HepG2 (cell line): Measurements from ENCODE around the gene FAF2. TPM values are rescaled to one million over a fixed set of nuclear protein-coding genes. Genes with fewer than 3 reads are reported as not detected.

Experiments
- AHR ChIP-seq: IDR thresholded peaks from 2 replicates; pipeline ENCODE4 v1.6.1; 2018; ENCODE audit warnings: missing genetic modification reagents, missing compliant biosample characterization
- ATF7 ChIP-seq, 2 experiments: fragments of 450-650 bp in 1 of 2; sonication (generic) in 1 of 2; formaldehyde crosslinking in 1 of 2; IDR thresholded peaks; 2 replicates each; pipeline versions ENCODE4 v1.4.0 to v1.6.1; 2016 to 2020; ENCODE audit warnings: antibody characterized with exemption in 1 of 2, mild to moderate bottlenecking in 1 of 2, missing genetic modification reagents in 1 of 2
- CERS6 ChIP-seq: sonication (generic); formaldehyde crosslinking; IDR thresholded peaks from 2 replicates; pipeline ENCODE4 v1.5.0; 2020; ENCODE audit warnings: missing genetic modification reagents
- EHMT2 ChIP-seq: fragments of 200-600 bp; sonication (generic); IDR thresholded peaks from 2 replicates; pipeline ENCODE4 v1.7.0; 2017; ENCODE audit warnings: antibody characterized with exemption, low read depth, low read length, borderline replicate concordance
- ERF ChIP-seq: IDR thresholded peaks from 2 replicates; pipeline ENCODE4 v1.6.1; 2018; ENCODE audit warnings: missing biosample characterization, missing genetic modification reagents
- HNRNPL ChIP-seq: fragments of 200-400 bp; formaldehyde crosslinking; IDR thresholded peaks from 2 replicates; pipeline ENCODE4 v1.6.1; 2017; ENCODE audit warnings: mild to moderate bottlenecking, low read depth, low read length
- HNRNPUL1 ChIP-seq: fragments of 200-400 bp; formaldehyde crosslinking; IDR thresholded peaks from 2 replicates; pipeline ENCODE4 v1.6.1; 2017; ENCODE audit warnings: low read depth, mild to moderate bottlenecking, low read length, moderate library complexity
- ISL2 ChIP-seq: sonication (generic); formaldehyde crosslinking; IDR thresholded peaks from 2 replicates; pipeline ENCODE4 v1.5.0; 2020; ENCODE audit warnings: missing genetic modification reagents
- KAT8 ChIP-seq: IDR thresholded peaks from 2 replicates; pipeline ENCODE4 v1.6.1; 2016; ENCODE audit warnings: missing genetic modification reagents, missing compliant biosample characterization
- NR2F2 ChIP-seq: IDR thresholded peaks from 2 replicates; pipeline ENCODE4 v1.6.1; 2012; ENCODE audit warnings: low read depth, inconsistent platforms, borderline replicate concordance
- NR2F6 ChIP-seq, 2 experiments: IDR thresholded peaks; 2 replicates each; pipeline ENCODE4 v1.6.1; 2016; ENCODE audit warnings: antibody characterized with exemption in 1 of 2, mild to moderate bottlenecking in 1 of 2
- PHB2 ChIP-seq: fragments of 450-650 bp; IDR thresholded peaks from 2 replicates; pipeline ENCODE4 v1.6.1; 2018; ENCODE audit not compliant: partially characterized antibody
- RFX3 ChIP-seq: IDR thresholded peaks from 2 replicates; pipeline ENCODE4 v1.6.1; 2016; ENCODE audit warnings: missing biosample characterization, missing genetic modification reagents
- SALL2 ChIP-seq: sonication (generic); formaldehyde crosslinking; IDR thresholded peaks from 2 replicates; pipeline ENCODE4 v1.8.1; 2023; ENCODE audit warnings: mild to moderate bottlenecking, missing genetic modification reagents, inconsistent platforms
- TARDBP ChIP-seq: sonication (generic); formaldehyde crosslinking; IDR thresholded peaks from 2 replicates; pipeline ENCODE4 v1.8.0; 2022; ENCODE audit warnings: mild to moderate bottlenecking, missing genetic modification reagents
- ZMAT3 ChIP-seq: sonication (generic); formaldehyde crosslinking; conservative IDR thresholded peaks from 2 replicates; pipeline ENCODE4 v1.7.0; 2021; ENCODE audit warnings: missing genetic modification reagents
- ZNF33B ChIP-seq: sonication (generic); formaldehyde crosslinking; IDR thresholded peaks from 2 replicates; pipeline ENCODE4 v1.5.1; 2020; ENCODE audit warnings: mild to moderate bottlenecking, missing genetic modification reagents
- ZNF484 ChIP-seq: sonication (generic); formaldehyde crosslinking; IDR thresholded peaks from 2 replicates; pipeline ENCODE4 v1.5.1; 2020; ENCODE audit warnings: mild to moderate bottlenecking, low read depth, missing genetic modification reagents, borderline replicate concordance
- ZNF724P ChIP-seq: sonication (generic); formaldehyde crosslinking; IDR thresholded peaks from 2 replicates; pipeline ENCODE4 v1.8.0; 2022; ENCODE audit warnings: missing genetic modification reagents, borderline replicate concordance
- polyA plus RNA-seq, 8 experiments: library from polyadenylated mRNA; depleted of rRNA in 3 of 8; stranded (reverse) in 7 of 8; unstranded in 1 of 8; fragments of >200 nt; fragmentation: Illumina TruSeq in 4 of 8; extraction: Trizol in 4 of 8; gene quantifications; 2 replicates each; pipeline versions ENCODE4 v1.2.1 to v1.2.3, GENCODE V29; 2011 to 2016; ENCODE audit warnings: low read depth in 4 of 8, missing spikeins in 1 of 8, mixed read lengths in 1 of 8; ENCODE audit not compliant: insufficient read depth in 1 of 8
- total RNA-seq, 5 experiments: library from RNA; depleted of rRNA; stranded (reverse); fragments of >200 nt; fragmentation: Illumina TruSeq; extraction: Trizol; gene quantifications; 2 replicates each; pipeline ENCODE4 v1.2.3, GENCODE V29; 2016; ENCODE audit warnings: low read depth in 1 of 5
- TF ChIP-seq, protein P1 (sequence below): sonication (generic); formaldehyde crosslinking; IDR thresholded peaks from 2 replicates; pipeline ENCODE4 v1.8.0; 2022; ENCODE audit warnings: mild to moderate bottlenecking, missing genetic modification reagents
- TF ChIP-seq, protein P2 (sequence below): IDR thresholded peaks from 2 replicates; pipeline ENCODE4 v1.4.0; 2020; ENCODE audit warnings: mild to moderate bottlenecking, missing genetic modification reagents
- TF ChIP-seq, protein P3 (sequence below): sonication (generic); formaldehyde crosslinking; IDR thresholded peaks from 2 replicates; pipeline ENCODE4 v1.4.0; 2020; ENCODE audit warnings: missing genetic modification reagents

The FAF2 gene
- total and polyA plus RNA-seq, 2 of the 13 experiments (the other 11 are each of a cell fraction or from before 2014, with no cell fraction given), result 27.8 to 34.3 TPM

GRCh38 chr5:176415952-176416924 lies 31.9 kb upstream of the FAF2 start, which contains the start of gene CLTB (continued):
- no peak for TF ChIP-seq CERS6
- TF ChIP-seq ZNF33B (CRISPR knock-in tag), result no peak; the same call in 1 of the 2 replicates
- peak; percentile 73 for TF ChIP-seq KAT8 (CRISPR knock-in tag)
- peak; percentile 91 for TF ChIP-seq SALL2 (CRISPR knock-in tag)
- TF ChIP-seq, protein P1, sequence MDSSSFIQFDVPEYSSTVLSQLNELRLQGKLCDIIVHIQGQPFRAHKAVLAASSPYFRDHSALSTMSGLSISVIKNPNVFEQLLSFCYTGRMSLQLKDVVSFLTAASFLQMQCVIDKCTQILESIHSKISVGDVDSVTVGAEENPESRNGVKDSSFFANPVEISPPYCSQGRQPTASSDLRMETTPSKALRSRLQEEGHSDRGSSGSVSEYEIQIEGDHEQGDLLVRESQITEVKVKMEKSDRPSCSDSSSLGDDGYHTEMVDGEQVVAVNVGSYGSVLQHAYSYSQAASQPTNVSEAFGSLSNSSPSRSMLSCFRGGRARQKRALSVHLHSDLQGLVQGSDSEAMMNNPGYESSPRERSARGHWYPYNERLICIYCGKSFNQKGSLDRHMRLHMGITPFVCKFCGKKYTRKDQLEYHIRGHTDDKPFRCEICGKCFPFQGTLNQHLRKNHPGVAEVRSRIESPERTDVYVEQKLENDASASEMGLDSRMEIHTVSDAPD, result no peak
- TF ChIP-seq HNRNPL, result 0 out of 2 replicates have a peak, but pooled peaks have one; percentile 47
- no peak for TF ChIP-seq PHB2
- TF ChIP-seq AHR, result no peak
- no peak for TF ChIP-seq ZMAT3 (CRISPR knock-in tag)
- TF ChIP-seq ZNF484, result no peak
- TF ChIP-seq ATF7 (IDR thresholded peaks at IDR 0.05), result peak; percentile 45; the same call in 1 of the 2 replicates
- peak; percentile 80; the same call in 1 of the 2 replicates for TF ChIP-seq ATF7 (CRISPR knock-in tag; IDR thresholded peaks at IDR 0.05)
- TF ChIP-seq EHMT2, result no peak
- TF ChIP-seq ERF (CRISPR knock-in tag), result peak; percentile 82
- 0 out of 2 replicates have a peak, but pooled peaks have one; percentile 24 for TF ChIP-seq TARDBP
- TF ChIP-seq, protein P2, sequence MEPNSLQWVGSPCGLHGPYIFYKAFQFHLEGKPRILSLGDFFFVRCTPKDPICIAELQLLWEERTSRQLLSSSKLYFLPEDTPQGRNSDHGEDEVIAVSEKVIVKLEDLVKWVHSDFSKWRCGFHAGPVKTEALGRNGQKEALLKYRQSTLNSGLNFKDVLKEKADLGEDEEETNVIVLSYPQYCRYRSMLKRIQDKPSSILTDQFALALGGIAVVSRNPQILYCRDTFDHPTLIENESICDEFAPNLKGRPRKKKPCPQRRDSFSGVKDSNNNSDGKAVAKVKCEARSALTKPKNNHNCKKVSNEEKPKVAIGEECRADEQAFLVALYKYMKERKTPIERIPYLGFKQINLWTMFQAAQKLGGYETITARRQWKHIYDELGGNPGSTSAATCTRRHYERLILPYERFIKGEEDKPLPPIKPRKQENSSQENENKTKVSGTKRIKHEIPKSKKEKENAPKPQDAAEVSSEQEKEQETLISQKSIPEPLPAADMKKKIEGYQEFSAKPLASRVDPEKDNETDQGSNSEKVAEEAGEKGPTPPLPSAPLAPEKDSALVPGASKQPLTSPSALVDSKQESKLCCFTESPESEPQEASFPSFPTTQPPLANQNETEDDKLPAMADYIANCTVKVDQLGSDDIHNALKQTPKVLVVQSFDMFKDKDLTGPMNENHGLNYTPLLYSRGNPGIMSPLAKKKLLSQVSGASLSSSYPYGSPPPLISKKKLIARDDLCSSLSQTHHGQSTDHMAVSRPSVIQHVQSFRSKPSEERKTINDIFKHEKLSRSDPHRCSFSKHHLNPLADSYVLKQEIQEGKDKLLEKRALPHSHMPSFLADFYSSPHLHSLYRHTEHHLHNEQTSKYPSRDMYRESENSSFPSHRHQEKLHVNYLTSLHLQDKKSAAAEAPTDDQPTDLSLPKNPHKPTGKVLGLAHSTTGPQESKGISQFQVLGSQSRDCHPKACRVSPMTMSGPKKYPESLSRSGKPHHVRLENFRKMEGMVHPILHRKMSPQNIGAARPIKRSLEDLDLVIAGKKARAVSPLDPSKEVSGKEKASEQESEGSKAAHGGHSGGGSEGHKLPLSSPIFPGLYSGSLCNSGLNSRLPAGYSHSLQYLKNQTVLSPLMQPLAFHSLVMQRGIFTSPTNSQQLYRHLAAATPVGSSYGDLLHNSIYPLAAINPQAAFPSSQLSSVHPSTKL (CRISPR knock-in tag), result no peak
- no peak for TF ChIP-seq NR2F6 (IDR thresholded peaks at IDR 0.05)
- no peak for TF ChIP-seq NR2F6 (CRISPR knock-in tag; IDR thresholded peaks at IDR 0.05)
- no peak for TF ChIP-seq RFX3 (CRISPR knock-in tag)
- 0 out of 2 replicates have a peak, but pooled peaks have one; percentile 31 for TF ChIP-seq ISL2
- no peak; the same call in 1 of the 2 replicates for TF ChIP-seq NR2F2
- 0 out of 2 replicates have a peak, but pooled peaks have one; percentile 23 for TF ChIP-seq ZNF724P
- TF ChIP-seq, protein P3, sequence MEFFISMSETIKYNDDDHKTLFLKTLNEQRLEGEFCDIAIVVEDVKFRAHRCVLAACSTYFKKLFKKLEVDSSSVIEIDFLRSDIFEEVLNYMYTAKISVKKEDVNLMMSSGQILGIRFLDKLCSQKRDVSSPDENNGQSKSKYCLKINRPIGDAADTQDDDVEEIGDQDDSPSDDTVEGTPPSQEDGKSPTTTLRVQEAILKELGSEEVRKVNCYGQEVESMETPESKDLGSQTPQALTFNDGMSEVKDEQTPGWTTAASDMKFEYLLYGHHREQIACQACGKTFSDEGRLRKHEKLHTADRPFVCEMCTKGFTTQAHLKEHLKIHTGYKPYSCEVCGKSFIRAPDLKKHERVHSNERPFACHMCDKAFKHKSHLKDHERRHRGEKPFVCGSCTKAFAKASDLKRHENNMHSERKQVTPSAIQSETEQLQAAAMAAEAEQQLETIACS (CRISPR knock-in tag), result no peak
- no peak for TF ChIP-seq HNRNPUL1
